Measurements from ENCODE around the gene CORIN. TPM values are rescaled to one million over a fixed set of nuclear protein-coding genes. Genes with fewer than 3 reads are reported as not detected.

Gene CORIN
- total and polyA plus RNA-seq, 2 donors (not counting 1 experiment from before 2014, with no cell fraction given): 0.25 TPM; not detected in 1

DNA sequence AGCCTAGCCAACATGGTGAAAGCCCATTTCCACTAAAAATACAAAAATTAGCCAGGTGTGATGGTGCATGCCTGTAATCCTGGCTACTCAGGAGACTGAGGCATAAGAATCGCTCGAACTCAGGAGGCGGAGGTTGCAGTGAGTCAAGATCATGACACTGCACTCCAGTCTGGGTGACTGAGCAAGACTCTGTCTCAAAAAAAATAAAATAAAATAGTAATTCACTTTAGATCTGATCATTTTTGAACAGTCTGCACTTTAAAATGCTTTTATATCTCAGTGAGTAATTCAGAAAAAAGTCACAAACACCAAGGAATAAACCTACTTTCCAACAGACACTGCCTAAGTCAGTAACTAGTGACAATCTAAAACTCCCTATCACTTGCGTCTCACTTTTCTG lies 25.6 kb upstream of the CORIN start:
- ChIA-PET CTCF (no interaction called here), POLR2A (no interaction called here)
- Histone ChIP-seq H3K4me3 (ENCODE audit: control extremely low read depth in 1 of 5, extremely low read depth in 1 of 5, insufficient read depth in 1 of 5, low read depth in 2 of 5, low read length in 4 of 5) (no peak overlapping the region), H3K9ac (ENCODE audit: low read length) (no peak overlapping the region), H3K4me1 (ENCODE audit: control insufficient read depth in 2 of 2, insufficient read depth in 2 of 2, low read length in 2 of 2) (no peaks in the 10 kb centered on the region), H3K9me3 (ENCODE audit: control extremely low read depth in 1 of 3, control insufficient read depth in 2 of 3, insufficient read depth in 1 of 3, low read length in 2 of 3) (peaks cover 0 to 1% (median 0%) of the 10 kb centered on the region in 3 donors), H3K27ac (ENCODE audit: low read length in 2 of 2) (no peak overlapping the region), H4K20me1 (ENCODE audit: control insufficient read depth, insufficient read depth, low read length, poor library complexity, severe bottlenecking) (no peaks in the 10 kb centered on the region), H2AFZ (ENCODE audit: insufficient read depth, low read depth, low read length, poor library complexity, severe bottlenecking) (no peak overlapping the region), H3K4me2 (replicated peaks; ENCODE audit: low read depth, low read length, poor library complexity, severe bottlenecking) (no peak overlapping the region), H3K27me3 (replicated peaks in 1 of 4; ENCODE audit: control extremely low read depth in 1 of 4, control insufficient read depth in 3 of 4, insufficient read depth in 4 of 4, low read length in 3 of 4) (no peaks in the 10 kb centered on the region), H3K79me2 (ENCODE audit: control insufficient read depth, insufficient read depth, low read length) (no peaks in the 10 kb centered on the region), H3K36me3 (replicated peaks in 1 of 2; ENCODE audit: control extremely low read depth in 1 of 2, control insufficient read depth in 1 of 2, extremely low read depth in 1 of 2, insufficient read depth in 2 of 2, low read length in 1 of 2) (peaks cover 3 to 12% of the 10 kb centered on the region in 2 experiments)
- TF ChIP-seq CTCF (IDR thresholded peaks at IDR 0.05): no peak
- no peak for TF ChIP-seq EZH2 (IDR thresholded peaks at IDR 0.05; ENCODE audit: borderline replicate concordance, insufficient read depth, low read depth, low read length, poor library complexity, severe bottlenecking)
- Mint-ChIP-seq H3K9me3 (ENCODE audit: insufficient read depth) (peaks cover 2% of the 10 kb centered on the region), H3K27me3 (no peaks in the 10 kb centered on the region), H3K4me3 (no peak overlapping the region), H3K4me1 (peaks cover 1% of the 10 kb centered on the region), H3K27ac (no peak overlapping the region)
- no peak for ATAC-seq (ENCODE audit: low read depth)
- DNase-seq: no peak
- intact Hi-C loops (cut with micrococcal nuclease): no loop called here
- 75% methylated on average over 4 of the region's 4 CpGs for WGBS (ENCODE audit: insufficient coverage)

GRCh38 chr4:47862297-47862696 lies 24.4 kb upstream of the CORIN start:
- ATAC-seq (ENCODE audit: low read depth) (no peak), DNase-seq (no peak)
- no peak overlapping the region for H3K4me3 ChIP-seq (ENCODE audit: control extremely low read depth in 1 of 5, extremely low read depth in 1 of 5, insufficient read depth in 1 of 5, low read depth in 2 of 5, low read length in 4 of 5)
- no peak for TF ChIP-seq CTCF (IDR thresholded peaks at IDR 0.05)
- TF ChIP-seq EZH2 (IDR thresholded peaks at IDR 0.05; ENCODE audit: borderline replicate concordance, insufficient read depth, low read depth, low read length, poor library complexity, severe bottlenecking): no peak
- H3K9me3 ChIP-seq (ENCODE audit: control extremely low read depth in 1 of 3, control insufficient read depth in 2 of 3, insufficient read depth in 1 of 3, low read length in 2 of 3): no peaks in the 10 kb centered on the region
- no peaks in the 10 kb centered on the region for H4K20me1 ChIP-seq (ENCODE audit: control insufficient read depth, insufficient read depth, low read length, poor library complexity, severe bottlenecking)
- H3K9me3 Mint-ChIP-seq (ENCODE audit: insufficient read depth): no peaks in the 10 kb centered on the region
- WGBS (ENCODE audit: insufficient coverage): 100% methylated on average over 1 of the region's 3 CpGs
- no peak overlapping the region for H2AFZ ChIP-seq (ENCODE audit: insufficient read depth, low read depth, low read length, poor library complexity, severe bottlenecking)
- POLR2A ChIA-PET: no interaction called here
- H3K4me3 Mint-ChIP-seq: no peak overlapping the region
- H3K27me3 Mint-ChIP-seq: no peaks in the 10 kb centered on the region
- H3K36me3 ChIP-seq (replicated peaks in 1 of 2; ENCODE audit: control extremely low read depth in 1 of 2, control insufficient read depth in 1 of 2, extremely low read depth in 1 of 2, insufficient read depth in 2 of 2, low read length in 1 of 2): peaks cover 3 to 12% of the 10 kb centered on the region in 2 experiments
- no peak overlapping the region for H3K27ac Mint-ChIP-seq
- H3K27ac ChIP-seq (ENCODE audit: low read length in 2 of 2): no peak overlapping the region
- intact Hi-C loops (cut with micrococcal nuclease): no loop called here
- no peak overlapping the region for H3K4me2 ChIP-seq (replicated peaks; ENCODE audit: low read depth, low read length, poor library complexity, severe bottlenecking)
- H3K79me2 ChIP-seq (ENCODE audit: control insufficient read depth, insufficient read depth, low read length): no peaks in the 10 kb centered on the region
- H3K27me3 ChIP-seq (replicated peaks in 1 of 4; ENCODE audit: control extremely low read depth in 1 of 4, control insufficient read depth in 3 of 4, insufficient read depth in 4 of 4, low read length in 3 of 4): no peaks in the 10 kb centered on the region
- H3K4me1 Mint-ChIP-seq: peaks cover 4% of the 10 kb centered on the region
- no peak overlapping the region for H3K9ac ChIP-seq (ENCODE audit: low read length)
- CTCF ChIA-PET: no interaction called here
- no peaks in the 10 kb centered on the region for H3K4me1 ChIP-seq (ENCODE audit: control insufficient read depth in 2 of 2, insufficient read depth in 2 of 2, low read length in 2 of 2)

Measured in B cell (primary cell).